NCI-H2196 (cell line): ENCODE measurements around the gene PGS1.

Experiments
- DNase-seq: peaks from one replicate; lab custom pipeline; 2025; ENCODE audit not compliant: unreplicated experiment; lab: John Stamatoyannopoulos, UW

The PGS1 gene

DNA sequence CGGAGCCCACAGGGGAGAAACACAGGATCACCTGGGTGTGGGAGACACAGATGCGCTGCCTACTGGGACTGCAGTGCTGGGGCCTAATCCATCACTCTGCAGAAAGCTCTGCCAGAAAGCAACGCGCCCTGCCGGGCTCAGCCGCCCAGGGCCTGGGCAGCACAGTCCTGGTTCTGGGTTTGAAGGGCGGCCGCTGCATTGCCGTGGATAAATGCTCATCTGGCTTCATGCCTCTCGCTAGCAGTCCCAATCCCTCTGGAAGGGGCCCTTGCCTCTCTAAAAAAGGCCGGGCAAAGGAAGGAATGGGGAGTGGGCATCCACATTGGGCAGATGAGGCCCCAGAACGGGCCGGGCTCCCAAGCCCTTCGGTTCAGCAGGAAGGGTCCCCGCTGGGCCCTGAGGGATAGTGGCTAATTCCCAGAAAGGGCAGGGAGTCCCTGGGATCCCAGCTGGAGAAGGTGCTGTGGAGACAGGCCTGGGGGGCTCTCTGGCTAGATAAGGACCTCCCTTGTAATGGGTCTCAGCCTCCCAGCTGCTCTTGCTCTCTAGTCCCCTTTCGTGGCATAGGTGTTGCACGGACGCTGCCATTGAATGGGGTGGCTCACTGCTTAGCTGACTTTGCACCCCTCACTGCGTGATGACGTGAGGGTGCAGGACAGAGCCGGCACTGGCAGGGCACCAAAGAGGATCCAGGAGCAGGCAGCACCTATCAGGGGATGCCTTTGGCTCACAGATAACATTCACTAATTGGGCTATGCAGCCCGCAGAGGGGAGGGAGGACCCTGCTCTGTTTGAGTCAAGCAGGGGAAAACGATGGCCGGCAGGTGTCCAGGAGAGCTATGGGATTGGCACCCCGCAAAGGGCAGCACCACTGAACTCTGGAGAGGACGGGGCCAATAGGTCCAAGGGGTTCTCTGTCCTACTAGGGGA, 88.6 kb downstream of the PGS1 start:
- DNase-seq, result no peak

- no peak for DNase-seq
Observed at GRCh38 chr17:78468366-78468765, 89.9 kb downstream of the PGS1 start.

DNA sequence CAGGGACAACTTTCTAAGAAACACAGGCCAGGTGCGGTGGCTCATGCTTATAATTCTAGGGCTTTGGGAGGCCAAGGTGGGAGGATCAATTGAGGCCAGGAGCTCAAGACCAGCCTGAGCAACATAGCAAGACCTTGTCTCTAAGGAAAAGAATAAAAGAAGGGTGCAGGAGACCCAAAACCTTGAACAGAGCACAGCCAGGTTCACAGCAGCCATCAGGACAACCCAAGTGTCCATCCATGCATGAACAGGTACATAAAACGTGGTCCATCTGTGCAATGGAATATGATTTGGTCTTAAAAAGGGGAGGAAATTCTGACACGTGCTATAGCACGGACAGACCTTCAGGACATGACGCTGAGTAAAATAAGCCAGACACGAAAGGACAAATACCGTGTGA, 91.0 kb downstream of the PGS1 start:
- no peak for DNase-seq

DNA sequence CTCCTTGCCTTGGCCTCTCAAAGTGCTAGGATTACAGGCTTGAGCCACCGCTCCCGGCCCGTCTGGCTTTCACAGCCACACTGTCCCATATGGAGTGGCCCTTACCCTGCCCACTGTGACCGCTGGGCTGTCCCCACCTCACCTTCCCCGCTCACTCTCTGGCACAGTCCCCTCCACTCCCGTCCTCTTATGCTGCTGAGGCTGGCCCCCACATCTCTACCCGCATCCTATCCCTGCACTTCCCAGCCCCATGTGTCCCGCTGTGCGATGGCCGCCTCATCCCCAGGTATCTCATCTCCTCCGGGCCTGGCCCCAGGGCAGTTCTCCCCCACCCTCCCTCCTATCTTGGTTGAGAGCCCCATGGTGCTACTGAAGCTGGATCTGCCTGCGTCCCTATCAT, 93.2 kb downstream of the PGS1 start:
- DNase-seq, result no peak

GRCh38 chr17:78472035-78472905, 93.8 kb downstream of the PGS1 start:
- no peak for DNase-seq

- no peak for DNase-seq
Observed at GRCh38 chr17:78473951-78474613, 95.6 kb downstream of the PGS1 start.
